ENCODE measurements around the gene ZMIZ1. TPM values are rescaled to one million over a fixed set of nuclear protein-coding genes. Genes with fewer than 3 reads are reported as not detected.

The ZMIZ1 gene
- total and polyA plus RNA-seq, 2 experiments from 2014 or later: 9.2 to 30.9 TPM

- TF ChIP-seq STAT1 (IDR thresholded peaks at IDR 0.05; ENCODE audit: unreplicated experiment) (no peak), EZH2 (IDR thresholded peaks at IDR 0.05; ENCODE audit: low read depth, unreplicated experiment) (no peak), JUNB (IDR thresholded peaks at IDR 0.05; ENCODE audit: unreplicated experiment) (no peak), ZNF331 (CRISPR knock-in tag; IDR thresholded peaks at IDR 0.05; ENCODE audit: low read depth) (no peak), EZH2phosphoT487 (IDR thresholded peaks at IDR 0.05; ENCODE audit: unreplicated experiment) (no peak), CREB1 (CRISPR knock-in tag; IDR thresholded peaks at IDR 0.05; ENCODE audit: low read depth) (no peak), NANOG (IDR thresholded peaks at IDR 0.05; ENCODE audit: borderline replicate concordance) (no peak), ZNF114 (CRISPR knock-in tag; IDR thresholded peaks at IDR 0.05) (no peak), CTCF (conservative IDR thresholded peaks at IDR 0.05; ENCODE audit: low read depth in 2 of 2) (no peak), ETS1 (IDR thresholded peaks at IDR 0.05) (no peak)
These were observed 30.5 kb upstream of the ZMIZ1 start (continued) for GRCh38 chr10:79038104-79038840.

- H4K20me1 ChIP-seq (replicated peaks; ENCODE audit: insufficient read depth): no peaks in the 10 kb centered on the region
- ATAC-seq (peak; percentile 99), DNase-seq (ENCODE audit: low spot score) (peak; percentile 79)
- no peak overlapping the region for H3K4me3 ChIP-seq
- H3K9me2 ChIP-seq (ENCODE audit: insufficient read depth): no peaks in the 10 kb centered on the region
- no peaks in the 10 kb centered on the region for H3K36me3 Mint-ChIP-seq (ENCODE audit: low read depth)
- H2AFZ ChIP-seq: peak overlapping the region; percentile 54
- H3K4me2 ChIP-seq: peak overlapping the region; percentile 27; the same call in 1 of the 2 replicates
- H3K27me3 ChIP-seq (ENCODE audit: insufficient read depth): no peaks in the 10 kb centered on the region
- no peaks in the 10 kb centered on the region for H3K36me3 ChIP-seq (ENCODE audit: insufficient read depth)
- H3F3A ChIP-seq (replicated peaks; ENCODE audit: low read depth): no peaks in the 10 kb centered on the region
- peak overlapping the region; percentile 52; the same call in 2 of the 3 replicates for H3K4me3 Mint-ChIP-seq
- TF ChIP-seq CREB1 (CRISPR knock-in tag; IDR thresholded peaks at IDR 0.05; ENCODE audit: low read depth) (0 out of 2 replicates have a peak, but pooled peaks have one; percentile 19), EZH2phosphoT487 (IDR thresholded peaks at IDR 0.05; ENCODE audit: unreplicated experiment) (no peak), REST (IDR thresholded peaks at IDR 0.05; ENCODE audit: unreplicated experiment) (no peak)
- H3K27me3 Mint-ChIP-seq (ENCODE audit: insufficient read depth, low read depth, poor library complexity): peaks cover 8% of the 10 kb centered on the region
- H3K4me1 ChIP-seq (ENCODE audit: insufficient read depth): no peaks in the 10 kb centered on the region; the same call in 1 of the 2 replicates
- H3K27ac Mint-ChIP-seq: no peak overlapping the region
- H3K27ac ChIP-seq (ENCODE audit: low read depth): no peak overlapping the region
- peaks cover 17% of the 10 kb centered on the region for H3K4me1 Mint-ChIP-seq
- H3K79me2 ChIP-seq (replicated peaks; ENCODE audit: insufficient read depth): no peaks in the 10 kb centered on the region
- H3K9me3 Mint-ChIP-seq: no peaks in the 10 kb centered on the region
These were observed 29.9 kb upstream of the ZMIZ1 start for GRCh38 chr10:79038841-79039201.

All from GM23338 (cell line).